Ramos (cell line): ENCODE measurements around the gene SPR.
"Not testable (repeated sequence)": the region's sequence is repeated elsewhere in the genome, so short reads cannot be mapped to it uniquely, and the experiment has no call there.

Experiments
- in situ Hi-C: fragments of 300-500 bp; cut with MboI; formaldehyde crosslinking; loops from one replicate; pipeline ENCODE4 v1.14.3; 2022; ENCODE audit warnings: low sequenced_read_pairs; ENCODE audit not compliant: unreplicated experiment

Gene SPR

DNA sequence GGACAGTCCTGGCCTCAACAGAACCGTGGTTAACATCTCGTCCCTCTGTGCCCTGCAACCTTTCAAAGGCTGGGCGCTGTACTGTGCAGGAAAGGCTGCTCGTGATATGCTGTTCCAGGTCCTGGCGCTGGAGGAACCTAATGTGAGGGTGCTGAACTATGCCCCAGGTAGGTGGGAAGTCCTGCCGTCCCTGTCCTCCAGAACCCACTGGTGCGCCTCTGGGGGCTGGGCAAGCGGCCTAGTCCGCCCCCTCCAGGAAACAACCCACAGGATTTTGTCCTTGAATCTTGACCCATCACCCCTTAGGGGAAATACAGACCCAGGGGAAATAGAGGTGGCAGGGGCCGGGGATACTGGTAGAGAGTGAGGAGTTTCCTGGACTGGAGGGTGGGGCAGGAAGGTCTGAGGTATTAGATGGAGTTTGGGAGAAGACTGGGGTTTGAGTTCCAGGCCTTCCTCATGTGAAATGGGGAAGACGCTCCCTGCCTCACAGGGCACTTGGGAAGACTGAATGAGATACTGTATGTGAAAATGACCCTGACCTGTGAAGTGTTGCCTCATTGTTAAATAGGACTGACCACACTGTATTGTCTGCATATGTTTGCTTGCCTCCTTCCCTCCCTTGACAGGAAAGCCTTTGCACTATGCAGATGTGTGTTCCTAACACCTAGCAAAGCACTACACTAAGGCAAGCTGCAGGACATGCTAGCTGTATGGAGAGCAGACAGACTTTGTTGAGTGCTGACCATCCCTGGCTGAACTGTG is 1.4 kb downstream of the SPR start:
- in situ Hi-C loops = no loop called here

DNA sequence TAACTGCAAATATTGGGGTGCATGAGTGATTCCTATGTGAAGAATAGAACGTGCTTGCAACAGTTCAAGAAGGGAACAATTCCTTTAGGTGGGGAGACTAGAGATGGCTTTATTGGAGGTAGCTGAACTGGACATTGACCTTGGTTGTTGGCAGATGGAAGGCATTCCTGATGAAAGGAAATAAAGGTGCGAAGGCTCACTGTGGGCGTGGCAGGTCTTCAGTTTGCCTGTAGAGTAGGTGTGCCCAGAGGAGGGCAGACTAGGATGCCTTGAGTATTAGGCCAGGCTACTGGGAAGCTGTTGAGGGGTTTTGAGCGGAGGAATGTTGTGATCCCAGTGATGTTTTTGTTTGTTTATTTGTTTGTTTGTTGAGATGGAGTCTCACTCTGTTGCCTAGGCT is 2.8 kb downstream of the SPR start:
- in situ Hi-C loops = loop anchor here (5.0 to 10.0 kb wide), 2 partner anchors 82 to 285 kb away; no protein-coding TSS in a partner anchor

GRCh38 chr2:72891091-72891818 is 4.0 kb downstream of the SPR start:
- in situ Hi-C loops = loop anchor here (5.0 to 10.0 kb wide), 2 partner anchors 81 to 284 kb away; no protein-coding TSS in a partner anchor

GRCh38 chr2:72892506-72893173 is 5.4 kb downstream of the SPR start:
- in situ Hi-C loops = loop anchor here (5.0 to 10.0 kb wide), 2 partner anchors 80 to 282 kb away; no protein-coding TSS in a partner anchor

- in situ Hi-C loops = loop anchor here (5.0 to 10.0 kb wide), 2 partner anchors 79 to 281 kb away; no protein-coding TSS in a partner anchor
Observed at GRCh38 chr2:72893594-72894319, 6.5 kb downstream of the SPR start.

DNA sequence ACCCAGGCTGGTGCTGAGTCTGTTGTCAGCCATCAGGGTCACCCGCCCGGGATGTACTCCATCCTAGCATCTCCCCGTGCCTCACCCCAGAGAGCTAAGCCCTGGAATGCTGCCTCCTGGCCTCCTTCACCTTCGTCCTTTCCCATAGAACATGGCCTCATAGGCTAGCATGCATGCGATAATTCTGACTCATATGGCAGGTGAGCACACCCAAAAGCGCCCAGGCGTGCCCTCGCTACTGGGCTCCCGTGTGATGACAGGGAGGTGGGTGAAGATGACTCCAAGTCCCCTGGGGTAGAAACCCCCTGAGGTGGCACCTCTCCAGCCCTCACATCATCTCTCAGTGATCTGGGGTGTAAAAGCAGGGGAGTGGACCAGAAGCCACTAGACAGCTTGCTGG is 7.3 kb downstream of the SPR start:
- in situ Hi-C loops = loop anchor here (5.0 to 10.0 kb wide), 2 partner anchors 78 to 280 kb away; no protein-coding TSS in a partner anchor

GRCh38 chr2:72895154-72895553 is 7.9 kb downstream of the SPR start:
- in situ Hi-C loops = loop anchor here (10.0 kb wide), 1 partner anchor 280 kb away; no protein-coding TSS in a partner anchor

- in situ Hi-C loops = loop anchor here (10.0 kb wide), 1 partner anchor 279 kb away; no protein-coding TSS in a partner anchor
Observed at GRCh38 chr2:72895759-72896281, 8.6 kb downstream of the SPR start.

DNA sequence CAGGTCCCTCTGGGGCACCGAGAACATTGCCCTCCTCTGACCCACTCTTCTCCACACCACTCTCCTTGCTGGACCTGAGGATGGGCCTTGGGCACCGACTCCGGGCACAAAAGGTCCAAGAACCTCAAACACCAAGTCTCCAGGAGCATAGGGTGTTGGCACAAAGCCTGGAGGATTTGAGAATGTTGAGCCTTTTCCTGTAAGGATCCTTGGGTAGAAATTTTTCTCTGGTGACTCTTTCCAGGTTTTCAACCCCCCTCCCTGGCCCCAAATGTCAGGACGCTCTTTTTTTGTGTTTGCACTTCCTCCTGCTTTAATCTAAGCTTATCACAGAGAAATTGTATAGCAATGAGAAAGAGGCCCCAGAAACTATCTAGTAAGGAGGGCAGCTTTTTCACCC is 9.2 kb downstream of the SPR start:
- in situ Hi-C loops = loop anchor here (10.0 kb wide), 1 partner anchor 278 kb away; no protein-coding TSS in a partner anchor

DNA sequence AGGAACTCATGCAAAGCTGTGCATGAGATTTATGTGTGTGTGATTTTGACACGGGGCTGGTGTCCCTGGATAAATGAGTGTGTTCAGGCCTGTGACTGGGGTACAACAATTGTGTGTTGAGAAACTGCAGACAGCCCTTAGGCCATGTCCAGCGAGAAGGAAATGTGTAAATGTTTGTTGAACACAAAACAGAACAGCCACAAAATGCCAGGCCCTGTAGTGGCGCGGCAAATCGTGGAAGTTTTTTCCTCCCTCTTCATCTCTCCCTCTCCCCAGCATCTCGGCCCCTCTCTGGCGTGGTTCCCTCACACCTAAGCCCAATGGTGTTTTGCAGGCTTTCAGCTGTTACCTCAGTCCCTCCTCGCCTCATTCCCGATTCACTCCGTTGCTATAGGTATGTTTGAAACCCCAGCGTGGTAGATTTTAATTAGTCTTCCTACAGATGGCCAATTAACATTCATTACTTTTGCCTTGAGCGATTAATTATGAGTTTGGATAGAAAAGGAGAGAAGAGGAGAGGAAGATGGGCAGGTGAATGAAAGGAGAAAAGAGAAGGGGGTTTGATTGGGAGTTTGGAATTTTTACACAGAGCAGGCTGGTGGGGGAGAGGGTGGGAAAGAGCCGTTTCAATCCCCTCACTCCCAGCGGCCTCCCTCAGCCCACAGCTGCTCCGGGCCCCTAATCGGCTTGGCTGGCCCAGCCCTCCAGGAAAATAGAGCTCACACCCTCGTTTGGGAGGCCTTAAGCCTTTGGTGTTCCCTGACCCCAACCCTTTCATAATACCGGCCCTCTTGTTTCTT is 10.8 kb downstream of the SPR start:
- in situ Hi-C loops = loop anchor here (10.0 kb wide), 1 partner anchor 277 kb away; no protein-coding TSS in a partner anchor

DNA sequence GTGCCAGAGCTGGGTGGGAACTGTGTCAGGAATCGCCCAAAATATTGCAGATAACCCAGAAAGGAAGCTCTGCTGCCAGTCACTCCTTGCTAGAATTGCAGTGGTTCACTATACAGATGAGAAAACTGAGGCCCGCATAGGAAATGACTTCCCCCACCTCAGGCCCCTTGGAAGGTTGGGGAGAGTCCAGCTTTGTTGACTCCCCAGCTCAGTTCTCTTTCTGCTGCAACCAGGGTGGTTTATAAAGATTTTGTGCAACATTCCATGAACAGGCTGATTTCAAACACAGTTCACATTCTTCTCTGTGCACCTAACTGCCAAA is 11.3 kb downstream of the SPR start:
- in situ Hi-C loops = loop anchor here (10.0 kb wide), 1 partner anchor 276 kb away; no protein-coding TSS in a partner anchor

GRCh38 chr2:72900191-72900825 is 13.1 kb downstream of the SPR start:
- in situ Hi-C loops = no loop called here

GRCh38 chr2:72901426-72901825 is 14.2 kb downstream of the SPR start:
- in situ Hi-C loops = no loop called here

DNA sequence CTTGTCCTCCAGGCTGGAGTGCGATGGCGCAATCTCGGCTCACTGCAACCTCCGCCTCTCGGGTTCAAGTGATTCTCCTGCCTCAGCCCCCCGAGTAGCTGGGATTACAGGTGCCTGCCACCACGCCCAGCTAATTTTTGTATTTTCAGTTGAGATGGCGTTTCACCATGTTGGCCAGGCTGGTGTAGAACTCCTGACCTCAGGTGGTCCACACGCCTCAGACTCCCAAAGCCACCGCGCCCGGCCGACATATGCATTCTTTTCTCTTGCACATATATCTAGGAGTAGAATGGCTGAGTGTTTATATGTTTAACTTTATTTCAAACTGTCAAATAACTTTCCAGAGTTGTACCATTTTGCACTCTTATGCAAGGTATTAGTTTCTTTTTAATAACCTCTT is 20.2 kb downstream of the SPR start:
- in situ Hi-C loops = not testable (repeated sequence)

DNA sequence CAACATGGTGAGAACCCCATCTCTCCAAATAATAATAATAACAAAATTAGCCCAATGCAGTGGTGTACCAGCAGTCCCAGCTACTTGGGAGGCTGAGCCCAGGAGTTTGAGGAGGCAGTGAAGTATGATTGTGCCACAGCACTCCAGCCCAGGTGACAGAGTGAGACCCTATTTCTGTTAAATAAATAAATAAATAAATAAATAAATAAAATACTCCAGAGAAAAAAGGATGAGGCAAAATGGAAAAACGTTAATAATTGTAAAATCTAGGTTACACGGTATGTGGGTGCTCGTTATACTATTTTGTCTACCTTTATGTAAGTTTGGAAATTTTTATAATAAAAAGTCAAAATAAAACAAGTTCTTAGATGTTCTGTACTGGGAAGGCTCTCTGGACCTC is 21.5 kb downstream of the SPR start:
- in situ Hi-C loops = no loop called here

GRCh38 chr2:72911256-72911655 is 24.0 kb downstream of the SPR start:
- in situ Hi-C loops = no loop called here

DNA sequence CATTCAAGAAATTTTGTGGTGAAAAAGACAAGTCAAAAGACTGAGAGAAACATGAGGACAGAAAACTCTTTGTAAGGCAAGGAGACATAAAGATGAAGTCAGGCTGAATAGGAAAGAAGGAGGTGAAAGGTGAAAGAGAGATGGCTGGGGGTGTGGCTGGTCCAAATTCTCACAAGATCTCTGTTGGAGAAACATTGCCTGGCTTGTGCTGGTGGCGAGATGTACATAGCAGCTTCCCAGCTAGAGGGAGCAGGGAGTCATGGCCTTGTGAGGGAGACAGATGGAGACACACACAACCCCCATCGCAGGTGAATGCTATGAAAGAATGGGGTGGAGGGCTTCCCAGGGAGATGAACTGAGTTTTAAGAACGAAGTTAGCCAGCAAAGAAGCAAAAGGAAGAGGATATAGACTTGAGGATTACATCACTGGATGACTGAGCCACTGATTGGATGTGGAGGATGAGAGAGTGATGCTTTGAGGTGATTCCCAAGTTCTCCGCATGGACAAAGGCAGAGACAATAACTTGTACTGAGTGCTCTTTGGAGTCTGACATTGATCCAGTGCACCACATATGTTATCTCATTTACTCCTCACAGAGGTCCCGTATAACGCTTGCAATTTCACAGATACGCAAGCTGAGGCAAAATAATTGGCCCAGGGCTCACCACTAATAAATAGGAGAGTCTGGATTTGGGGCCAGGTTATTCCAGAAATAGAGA is 26.4 kb downstream of the SPR start:
- in situ Hi-C loops = no loop called here

GRCh38 chr2:72914206-72914559 is 27.0 kb downstream of the SPR start:
- in situ Hi-C loops = no loop called here
